GM19035 (cell line): ENCODE results near the gene DEF6.
"Not testable (repeated sequence)": the region's sequence is repeated elsewhere in the genome, so short reads cannot be mapped to it uniquely, and the experiment has no call there.

Experiments
- ATAC-seq: cut with Tn5 transposase; IDR thresholded peaks from one replicate; pipeline ENCODE4 v1.9.1; 2021; ENCODE audit not compliant: unreplicated experiment

Gene DEF6

DNA sequence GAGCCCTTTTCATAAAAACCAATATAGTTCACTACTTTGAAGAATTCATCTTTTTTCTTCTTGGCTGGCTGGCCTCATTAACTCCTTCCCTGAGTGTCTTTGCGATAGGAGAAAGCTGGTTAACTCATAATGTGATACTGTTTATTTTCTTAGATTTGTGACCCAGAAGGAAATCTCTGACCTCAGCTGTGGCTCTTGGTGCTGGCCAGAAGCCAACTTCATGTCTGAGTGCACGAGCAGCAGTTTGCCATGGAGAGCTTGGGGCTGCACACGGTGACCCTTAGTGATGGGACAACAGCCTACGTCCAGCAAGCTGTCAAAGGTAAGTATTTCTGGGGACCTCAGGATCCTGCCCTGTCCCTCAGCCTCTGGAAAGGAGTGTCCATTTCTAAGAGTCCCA lies 16.7 kb upstream of the DEF6 start:
- no peak for ATAC-seq

GRCh38 chr6:35282472-35282871 lies 15.1 kb upstream of the DEF6 start:
- no peak for ATAC-seq

- ATAC-seq = no peak
Measured at GRCh38 chr6:35283361-35283760, 14.3 kb upstream of the DEF6 start.

GRCh38 chr6:35287671-35288396 lies 9.8 kb upstream of the DEF6 start:
- no peak for ATAC-seq

DNA sequence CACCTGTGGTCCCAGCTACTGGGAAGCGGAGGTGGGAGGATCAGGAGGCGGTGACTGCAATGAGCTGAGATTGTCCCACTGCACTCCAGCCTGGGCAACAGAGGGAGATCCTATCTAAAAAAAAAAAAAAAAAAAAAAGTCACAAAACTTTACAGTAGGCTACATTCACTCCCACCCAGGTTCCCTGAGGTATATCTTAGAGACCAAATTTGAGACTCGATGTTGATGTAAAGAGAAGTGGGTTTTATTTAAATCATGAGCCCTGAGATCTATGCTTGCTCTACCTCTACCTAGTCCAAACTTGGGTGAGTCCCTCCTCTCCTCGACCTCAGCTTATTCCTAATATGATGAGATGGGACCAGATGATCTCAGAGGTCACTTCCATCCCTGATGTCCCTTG lies 8.8 kb upstream of the DEF6 start:
- ATAC-seq = no peak

DNA sequence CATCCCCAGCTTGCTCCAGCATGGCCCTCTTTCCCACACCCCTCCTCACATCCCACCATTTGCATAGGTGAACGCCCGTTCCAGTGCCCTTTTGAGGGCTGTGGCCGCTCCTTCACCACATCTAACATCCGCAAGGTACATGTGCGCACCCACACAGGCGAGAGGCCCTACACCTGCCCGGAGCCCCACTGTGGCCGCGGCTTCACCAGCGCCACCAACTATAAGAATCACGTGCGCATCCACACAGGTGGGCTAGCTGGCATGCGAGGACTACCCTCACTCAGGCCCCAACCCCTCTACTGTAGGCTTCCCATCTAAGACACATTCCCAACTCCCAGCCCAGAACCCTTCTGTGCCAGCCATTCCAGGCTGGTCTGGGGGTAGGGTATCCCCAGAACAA lies 6.1 kb upstream of the DEF6 start:
- no peak for ATAC-seq

GRCh38 chr6:35292494-35292893 lies 5.1 kb upstream of the DEF6 start:
- no peak for ATAC-seq

DNA sequence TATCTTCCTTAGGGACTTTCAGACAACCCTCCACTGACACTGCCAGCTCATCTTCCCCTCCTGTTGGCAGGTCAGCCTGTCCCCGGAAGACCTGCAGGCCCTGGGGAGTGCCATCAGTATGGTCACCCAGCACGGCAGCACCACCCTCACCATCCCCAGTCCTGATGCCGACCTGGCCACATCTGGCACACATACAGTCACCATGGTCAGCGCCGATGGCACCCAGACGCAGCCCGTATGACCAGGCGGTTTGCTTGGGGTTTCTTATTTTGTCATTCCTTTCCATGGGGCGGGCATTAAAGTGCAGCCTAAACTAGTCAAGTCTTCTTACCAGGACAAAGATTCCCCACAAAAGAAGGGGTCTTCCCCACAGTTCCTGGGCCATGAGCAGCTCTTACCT lies 3.9 kb upstream of the DEF6 start:
- ATAC-seq = no peak

DNA sequence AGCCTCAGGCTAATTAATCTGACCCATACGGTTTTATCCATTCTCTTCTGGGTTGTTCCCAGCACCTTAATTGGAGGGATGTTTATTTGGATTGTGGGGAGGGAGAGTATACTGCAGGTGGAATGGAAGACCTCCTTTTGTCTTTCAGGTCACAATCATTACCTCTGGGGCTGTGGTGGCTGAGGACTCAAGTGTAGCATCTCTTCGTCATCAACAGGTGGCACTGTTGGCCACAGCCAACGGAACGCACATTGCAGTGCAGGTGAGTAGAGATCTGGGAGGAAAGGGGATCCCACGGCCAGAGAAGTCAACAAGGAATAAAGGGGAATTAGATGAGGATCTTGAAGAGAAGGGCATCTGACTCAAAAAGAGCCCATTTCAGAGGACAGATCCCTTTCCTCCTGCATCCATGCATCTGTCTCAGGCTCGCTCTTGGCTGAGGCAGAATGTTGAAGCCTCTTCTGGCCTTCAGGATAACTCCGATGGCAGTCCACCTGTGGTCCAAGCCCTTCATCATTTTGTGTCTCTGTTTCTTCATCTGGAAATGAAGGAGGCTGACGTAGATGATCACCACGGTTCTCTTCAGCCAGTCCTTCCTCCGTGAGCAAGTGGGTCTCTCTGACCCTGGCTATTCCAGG lies 3.2 kb upstream of the DEF6 start:
- no peak for ATAC-seq

DNA sequence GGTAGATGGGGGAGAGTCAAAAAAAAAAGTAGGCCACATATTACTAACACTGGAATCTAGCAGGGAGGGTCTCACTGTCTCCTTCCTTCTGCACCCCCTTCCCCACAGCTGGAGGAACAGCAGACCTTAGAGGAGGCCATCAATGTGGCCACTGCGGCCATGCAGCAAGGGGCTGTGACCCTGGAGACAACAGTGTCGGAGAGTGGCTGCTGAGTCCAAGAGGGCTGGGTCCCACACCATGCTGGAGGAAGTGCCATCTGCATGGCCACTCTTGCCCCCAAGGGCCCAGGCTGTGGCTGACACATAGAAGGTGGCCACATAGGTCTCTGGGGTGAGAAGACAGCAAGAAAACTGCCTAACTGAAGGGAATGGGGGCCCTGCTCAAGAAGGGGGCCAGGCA lies 2.6 kb upstream of the DEF6 start:
- no peak for ATAC-seq

DNA sequence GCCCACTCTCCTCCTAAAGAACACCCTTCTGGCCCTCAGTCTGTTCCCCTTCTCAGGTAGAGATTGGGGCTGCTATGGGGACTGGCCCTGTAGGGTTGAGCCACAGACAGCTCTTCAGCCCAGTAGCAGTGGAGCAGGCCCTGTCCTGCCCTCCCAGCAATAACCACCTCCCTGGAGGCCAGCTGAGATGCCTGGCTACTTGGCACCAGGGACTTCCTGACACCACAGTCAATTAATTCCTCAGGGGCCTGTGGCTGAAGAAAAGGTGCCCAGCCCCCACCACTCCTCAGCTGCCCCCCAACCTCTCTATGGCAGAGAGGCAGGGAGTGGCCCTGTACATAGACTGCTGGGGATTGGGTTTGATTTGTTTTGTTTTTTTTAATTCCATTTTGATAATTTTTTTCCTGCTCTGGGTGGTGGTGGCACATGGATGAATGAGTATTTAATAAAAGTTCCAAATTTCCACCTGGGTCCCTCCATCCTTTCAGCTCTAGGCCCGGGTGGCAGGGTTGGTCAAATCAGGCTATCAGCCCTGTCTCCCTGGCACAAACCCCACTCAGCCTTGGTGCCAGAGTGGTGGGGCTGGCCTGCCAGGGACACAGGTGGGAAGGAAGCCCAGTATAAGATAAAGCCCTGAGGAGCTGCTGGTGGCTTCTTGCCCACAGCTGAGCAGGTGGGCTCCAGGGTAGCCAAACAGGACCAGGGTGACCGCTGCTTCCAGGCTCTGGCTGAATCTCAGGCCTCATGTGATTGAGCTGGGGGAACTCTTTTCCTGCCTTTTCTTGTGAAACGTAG lies 1.9 kb upstream of the DEF6 start:
- no peak for ATAC-seq

GRCh38 chr6:35296931-35297600 lies 552 bp upstream of the DEF6 start:
- ATAC-seq = no peak

- no peak for ATAC-seq
Measured at GRCh38 chr6:35298625-35299140, 1.1 kb downstream of the DEF6 start.

DNA sequence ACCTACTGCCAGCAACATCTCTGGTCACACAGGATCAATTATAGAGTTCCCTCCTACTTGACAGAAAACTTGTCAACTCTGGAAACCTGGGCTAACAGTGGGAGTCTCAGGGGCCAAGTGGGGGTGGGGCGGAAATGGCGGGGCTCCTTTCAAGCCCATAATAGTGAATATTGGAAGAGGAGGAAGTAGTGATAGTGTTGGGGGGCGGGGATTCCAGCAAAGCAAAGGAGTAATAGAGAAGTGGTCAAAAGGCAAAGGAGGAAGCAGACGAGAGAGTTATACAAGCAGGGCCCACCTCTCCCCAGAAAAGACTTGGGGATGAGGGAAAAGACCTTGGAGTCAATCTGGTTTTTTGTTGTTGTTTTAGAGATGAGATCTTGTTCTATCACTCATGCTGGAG lies 2.1 kb downstream of the DEF6 start:
- no peak for ATAC-seq

GRCh38 chr6:35300848-35301247 lies 3.2 kb downstream of the DEF6 start:
- ATAC-seq = no peak

- peak; percentile 75 for ATAC-seq
Measured at GRCh38 chr6:35302604-35303241, 5.1 kb downstream of the DEF6 start.

GRCh38 chr6:35304299-35304698 lies 6.7 kb downstream of the DEF6 start:
- ATAC-seq = no peak

DNA sequence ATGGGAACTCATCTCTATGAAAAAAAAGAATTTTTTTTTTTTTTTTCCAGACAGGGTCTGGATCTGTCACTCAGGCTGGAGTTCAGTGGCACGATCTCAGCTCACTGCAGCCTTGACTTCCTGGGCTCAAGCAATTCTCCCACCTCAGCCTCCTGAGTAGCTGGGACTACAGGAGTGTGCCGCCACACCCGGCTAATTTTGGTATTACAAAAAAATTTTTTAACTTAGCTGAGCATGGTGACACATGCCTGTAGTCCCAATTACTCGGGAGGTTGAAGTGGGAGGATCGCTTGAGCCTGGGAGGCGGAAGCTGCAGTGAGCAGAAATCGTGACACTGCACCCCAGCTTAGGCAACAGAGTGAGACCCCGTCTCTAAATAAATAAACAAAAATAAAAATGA lies 7.5 kb downstream of the DEF6 start:
- ATAC-seq = no peak

GRCh38 chr6:35307138-35307537 lies 9.5 kb downstream of the DEF6 start:
- not testable (repeated sequence) for ATAC-seq

GRCh38 chr6:35308543-35308942 lies 10.9 kb downstream of the DEF6 start:
- ATAC-seq = not testable (repeated sequence)
